Islet precursor cell (in vitro differentiated cells): ENCODE results near the gene TMBIM6.
"Not testable (repeated sequence)": the region's sequence is repeated elsewhere in the genome, so short reads cannot be mapped to it uniquely, and the experiment has no call there.

Experiments used
- DNase-seq: peaks from one replicate; pipeline ENCODE4 v3.0.0-alpha.2; 2018

TMBIM6 gene

DNA sequence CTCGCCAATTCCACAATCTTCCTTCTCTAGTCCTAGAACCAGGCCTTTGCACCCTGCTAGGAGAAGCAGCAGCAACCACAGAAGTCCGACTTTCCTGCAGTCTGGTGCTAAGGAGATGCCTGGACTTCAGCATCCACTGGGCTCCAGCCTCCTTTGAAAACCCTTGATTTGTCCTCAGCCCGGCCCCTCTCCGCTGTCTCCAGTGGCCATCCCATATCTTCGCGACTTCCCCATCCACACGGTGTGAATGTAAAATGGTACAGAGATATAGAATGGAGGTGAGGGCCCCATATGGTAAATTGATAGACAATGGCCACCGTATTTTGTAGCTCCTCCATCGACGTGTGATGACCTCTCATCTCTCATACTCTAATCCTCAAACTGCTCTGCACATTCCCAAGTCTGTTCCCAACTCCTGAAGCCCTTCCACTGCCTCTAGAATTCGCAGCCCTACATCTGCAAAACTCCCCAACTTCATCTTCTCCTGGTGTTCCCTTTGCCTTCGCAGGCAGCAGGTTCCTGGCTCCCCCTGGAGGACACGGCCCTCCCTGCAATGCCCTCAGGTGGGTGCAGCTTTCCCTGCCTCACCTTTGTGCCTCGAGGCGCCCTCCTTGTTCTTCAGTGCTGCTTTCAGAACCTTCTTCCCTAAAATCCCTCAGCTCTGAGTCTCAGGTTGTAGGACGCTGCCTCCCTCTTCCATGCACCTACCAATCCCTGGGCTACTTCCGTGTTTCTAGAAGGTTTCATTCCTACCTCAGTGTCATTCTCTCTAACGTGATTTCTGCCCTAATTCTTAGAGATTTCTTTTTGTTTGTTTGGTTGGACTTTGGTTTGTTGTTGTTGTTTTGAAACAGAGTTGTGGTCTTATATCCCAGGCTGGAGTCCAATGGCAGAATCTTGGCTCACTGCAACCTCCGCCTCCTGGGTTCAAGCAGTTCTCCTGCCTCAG is 36.7 kb downstream of the TMBIM6 start:
- peak; percentile 89 for DNase-seq

DNA sequence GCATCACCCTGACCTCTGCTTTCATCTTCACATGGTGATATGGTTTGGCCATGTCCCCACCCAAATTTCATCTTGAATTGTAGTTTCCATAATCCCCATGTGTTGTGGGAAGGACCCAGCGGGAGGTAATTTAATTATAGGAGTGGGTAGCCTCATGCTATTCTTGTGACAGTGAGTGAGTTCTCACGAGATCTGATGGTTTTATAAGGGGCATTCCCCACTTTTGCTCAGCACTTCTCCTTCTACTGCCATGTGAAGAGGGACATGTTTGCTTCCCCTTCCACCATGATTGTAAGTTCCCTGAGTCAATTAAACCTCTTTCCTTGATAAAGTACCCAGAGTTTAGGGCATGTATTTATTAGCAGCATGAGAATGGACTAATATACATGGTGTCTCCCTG is 38.2 kb downstream of the TMBIM6 start:
- DNase-seq, result no peak

DNA sequence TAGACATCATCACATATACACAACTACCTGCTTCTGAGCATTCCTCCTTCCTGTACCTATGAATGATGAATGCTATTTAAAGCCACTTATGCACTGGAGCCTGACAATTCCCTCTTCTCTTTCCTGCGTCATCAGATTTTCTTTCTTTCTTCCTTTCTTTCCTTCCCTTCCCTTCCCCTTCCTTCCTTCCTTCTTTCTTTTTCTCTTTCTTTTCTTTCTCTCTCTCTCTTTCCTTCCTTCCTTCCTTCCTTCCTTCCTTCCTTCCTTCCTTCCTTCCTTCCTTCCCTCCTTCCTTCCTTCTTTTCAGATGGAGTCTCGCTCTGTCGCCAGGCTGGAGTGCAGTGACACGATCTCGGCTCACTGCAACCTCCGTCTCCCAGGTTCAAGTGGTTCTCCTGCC is 39.6 kb downstream of the TMBIM6 start:
- DNase-seq, result not testable (repeated sequence)

DNA sequence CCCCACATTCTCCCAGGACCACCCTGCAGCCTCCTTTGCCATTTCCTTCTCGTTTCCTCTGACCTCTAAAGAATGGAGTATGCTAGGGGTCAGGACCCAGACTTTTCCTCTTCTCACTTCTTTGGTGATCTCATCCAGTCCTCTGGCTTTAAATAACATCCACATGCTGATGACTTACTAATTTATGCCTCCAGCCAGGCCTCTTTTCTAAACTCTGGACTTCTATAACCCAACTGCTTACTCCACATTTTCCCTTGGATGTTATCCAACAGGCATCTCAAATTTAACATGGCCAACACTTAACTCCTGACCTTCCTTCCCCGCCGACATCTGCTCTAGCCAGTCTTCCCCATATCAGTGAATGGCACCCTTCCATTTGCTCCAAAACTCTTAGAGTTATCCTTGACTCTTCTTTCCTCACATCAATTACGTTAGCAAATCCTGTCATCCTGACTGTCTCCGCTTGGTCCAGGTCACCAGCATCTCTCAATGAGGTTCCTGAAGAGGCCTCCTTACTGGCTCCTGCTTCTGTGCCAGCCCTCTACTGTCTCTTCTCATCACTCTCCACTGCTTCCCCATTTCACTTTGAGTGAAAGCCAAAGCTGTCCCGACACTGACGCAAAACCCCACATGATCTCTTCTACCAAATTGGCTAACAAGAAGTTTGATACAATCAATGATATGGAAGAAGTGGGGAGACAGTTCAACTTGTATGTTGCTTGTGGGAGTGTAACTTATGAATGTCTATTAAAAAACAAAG is 42.7 kb downstream of the TMBIM6 start:
- DNase-seq, result no peak

DNA sequence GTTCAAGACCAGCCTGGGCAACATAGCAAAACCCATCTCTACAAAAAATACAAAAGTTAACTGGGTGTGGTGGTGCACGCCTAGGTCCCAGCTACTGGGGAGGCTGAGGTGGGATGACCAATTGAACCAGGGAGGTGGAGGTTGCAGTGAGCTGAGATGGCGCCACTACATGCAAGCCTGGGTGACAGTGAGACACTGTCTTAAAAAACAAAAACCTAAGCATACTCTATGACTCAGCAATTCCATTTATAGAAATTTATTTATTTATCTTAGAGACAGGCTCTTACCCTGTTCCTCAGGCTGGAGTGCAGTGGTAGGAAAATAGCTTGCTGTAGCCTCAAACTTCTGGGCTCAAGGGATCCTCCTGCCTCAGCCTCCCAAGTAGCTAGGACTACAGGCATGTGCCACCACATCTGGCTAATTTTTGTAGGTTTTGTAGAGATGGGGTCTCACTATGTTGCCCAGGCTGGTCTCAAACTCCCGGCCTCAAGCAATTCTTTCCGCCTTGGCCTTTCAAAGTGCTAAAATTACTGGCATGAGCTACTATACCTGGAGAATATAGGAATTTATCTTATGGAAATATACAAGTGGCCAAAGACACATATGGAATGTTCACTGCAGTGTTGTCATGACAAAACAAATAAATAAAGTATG is 43.5 kb downstream of the TMBIM6 start:
- no peak for DNase-seq

DNA sequence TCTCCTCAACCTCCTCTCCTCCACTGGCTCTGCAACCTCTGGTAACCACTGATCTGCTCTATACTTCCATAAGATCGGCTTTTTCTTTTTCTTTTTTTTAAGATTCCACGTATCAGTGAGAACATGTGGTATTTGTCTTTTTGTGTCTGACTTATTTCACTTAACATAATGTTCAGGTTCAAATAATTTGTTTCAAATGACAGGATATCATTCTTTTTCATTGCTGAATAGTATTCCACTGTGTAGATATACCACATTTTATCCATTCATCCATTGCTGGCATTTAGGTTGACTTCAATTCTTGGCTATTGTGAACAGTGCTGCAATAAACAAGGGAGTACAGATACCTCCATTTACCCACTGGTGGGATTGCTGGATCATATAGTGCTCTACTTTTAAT is 46.3 kb downstream of the TMBIM6 start:
- no peak for DNase-seq

DNA sequence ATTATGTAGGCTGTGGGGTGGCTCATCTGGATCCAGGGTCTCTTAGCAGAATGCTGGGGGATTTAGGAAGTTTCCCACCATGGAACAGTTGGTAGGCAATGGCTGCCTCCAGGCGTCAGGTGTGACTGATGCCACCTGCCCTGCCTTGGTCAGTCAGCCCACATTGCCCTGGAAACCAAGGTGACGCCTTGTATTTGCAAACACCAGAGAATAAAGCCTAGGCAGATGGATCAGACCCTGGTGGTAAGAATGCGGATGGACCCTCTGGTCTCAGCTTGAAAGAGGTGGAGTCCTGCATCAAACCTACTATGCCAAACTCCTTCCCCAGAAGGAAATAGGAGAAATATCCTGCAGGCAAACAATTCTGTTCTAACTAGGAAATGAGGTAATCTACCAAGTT is 48.6 kb downstream of the TMBIM6 start:
- no peak for DNase-seq

DNA sequence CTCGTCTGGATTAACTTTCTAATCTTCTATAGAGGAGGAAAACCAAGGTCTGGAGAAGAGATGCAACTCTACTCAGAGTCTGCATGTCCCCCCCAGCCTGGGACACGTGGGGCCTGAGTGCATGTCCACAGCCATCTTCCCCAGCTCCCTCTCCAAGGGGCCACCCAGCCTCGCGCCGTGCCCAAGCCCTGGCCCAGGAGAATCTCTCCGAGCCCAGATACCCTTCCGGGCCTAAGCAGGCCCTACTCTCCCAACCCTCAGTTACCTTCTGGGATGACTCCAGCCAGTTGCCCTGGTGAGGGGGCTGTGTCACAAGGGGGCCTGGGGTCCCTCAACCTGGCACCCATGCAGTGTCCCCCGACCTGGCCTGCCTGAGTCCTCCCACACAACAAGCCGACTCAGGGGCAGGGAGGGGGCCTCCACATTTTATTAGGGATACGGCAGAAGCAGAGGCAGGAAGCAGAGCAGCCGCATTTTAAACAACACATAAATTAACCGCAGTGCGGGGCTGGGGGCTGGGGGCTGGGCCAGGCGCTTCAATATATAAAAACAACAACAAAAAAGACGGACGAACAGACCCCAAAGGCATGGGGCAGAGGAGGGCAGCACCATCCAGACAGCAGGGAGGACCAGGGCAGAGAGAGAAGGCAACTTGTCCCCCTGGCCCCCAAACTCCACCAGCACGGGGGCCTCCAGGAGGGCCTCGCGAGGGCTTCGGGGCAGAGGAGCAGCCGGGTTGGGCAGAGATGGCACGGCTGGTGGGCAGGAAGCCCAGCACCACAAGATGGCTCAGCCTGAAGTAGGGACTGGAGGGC is 49.6 kb downstream of the TMBIM6 start:
- DNase-seq, result no peak

DNA sequence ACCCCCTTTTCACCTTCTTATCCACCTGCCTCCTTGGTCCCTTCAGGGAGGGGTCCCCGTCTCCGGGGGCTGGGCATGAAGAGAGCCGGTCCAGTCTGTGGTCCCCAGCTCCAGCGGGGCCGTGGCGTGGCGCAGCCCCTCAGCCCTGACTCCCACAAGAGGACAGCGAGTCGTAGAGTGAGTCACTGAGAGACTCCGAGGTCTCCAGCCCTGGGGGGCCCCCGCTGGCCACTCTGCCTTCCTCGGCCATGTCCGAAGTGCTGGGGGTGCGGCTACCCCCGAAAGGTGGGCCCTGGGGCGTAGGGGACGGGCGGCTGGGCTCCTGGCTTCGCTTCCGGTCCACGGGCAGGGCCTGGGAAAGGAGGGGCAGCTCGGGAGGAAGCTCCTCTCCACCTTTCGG is 50.3 kb downstream of the TMBIM6 start:
- peak; percentile 61 for DNase-seq

DNA sequence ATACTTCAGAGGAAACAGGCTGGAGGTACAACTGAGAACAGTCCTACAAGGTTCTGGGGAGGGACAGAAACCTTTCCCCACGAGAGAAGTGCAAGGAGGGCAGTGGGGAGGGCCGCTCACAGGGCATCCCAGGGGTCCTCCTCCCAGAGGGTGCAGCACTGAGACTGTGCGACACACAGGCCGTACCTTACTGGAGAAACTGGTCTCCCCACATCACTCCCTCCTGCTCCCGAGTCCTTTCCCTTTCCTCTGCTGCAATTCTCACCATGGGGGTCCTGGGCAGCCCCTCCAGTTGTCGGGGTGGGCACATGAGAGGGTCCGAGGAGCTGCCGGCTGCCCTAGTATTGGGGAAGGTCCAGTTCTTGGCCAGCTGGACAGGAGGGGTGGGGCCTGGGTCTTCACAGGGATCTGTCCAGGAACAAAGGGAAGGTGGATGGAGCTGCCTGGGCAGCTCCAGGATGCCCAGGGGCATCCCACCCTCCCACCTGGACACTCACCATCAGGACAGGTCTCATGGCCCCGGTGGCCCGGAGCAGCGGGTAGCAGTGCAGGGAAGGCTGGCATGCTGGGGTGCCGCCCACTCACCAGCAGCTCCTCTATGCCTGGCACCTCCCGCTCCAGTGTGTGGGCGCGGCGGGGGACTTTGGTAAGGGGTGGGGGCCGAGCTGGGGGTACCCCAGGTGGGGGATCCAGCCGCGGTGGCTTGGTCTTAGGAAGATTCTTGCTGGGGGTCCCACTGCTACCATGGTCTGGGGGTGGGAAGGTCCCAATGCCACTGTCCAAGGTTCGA is 51.0 kb downstream of the TMBIM6 start:
- peak; percentile 52 for DNase-seq

DNA sequence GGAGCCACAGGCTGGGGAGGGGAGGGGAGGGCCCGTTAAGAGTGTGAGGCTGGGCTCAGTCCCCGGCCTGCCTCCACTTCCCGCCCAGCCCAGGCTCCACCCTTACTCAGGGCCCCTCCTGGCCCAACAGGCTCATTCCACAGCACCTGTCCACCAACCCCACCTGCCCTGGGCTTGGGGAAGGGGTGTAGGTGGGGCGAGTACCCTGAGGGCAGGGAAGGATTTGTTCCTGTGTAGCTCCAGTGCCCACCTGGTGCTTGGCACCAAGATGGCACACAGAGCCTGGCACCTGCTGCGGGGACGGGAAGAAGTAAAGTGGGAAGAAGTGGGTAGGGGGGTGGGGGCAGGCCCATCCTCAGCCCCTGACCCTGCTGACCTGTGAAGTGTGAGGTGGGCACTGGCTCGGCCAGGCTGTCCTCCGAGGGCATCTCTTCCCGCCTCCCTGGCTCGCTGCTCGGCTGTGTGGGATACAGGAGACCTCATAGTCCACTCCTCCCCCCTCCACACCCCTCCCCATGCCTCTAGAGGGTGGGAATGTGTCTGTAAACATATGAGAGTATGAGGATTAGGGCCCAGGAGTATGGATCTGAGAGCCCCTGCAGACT is 51.7 kb downstream of the TMBIM6 start:
- no peak for DNase-seq

DNA sequence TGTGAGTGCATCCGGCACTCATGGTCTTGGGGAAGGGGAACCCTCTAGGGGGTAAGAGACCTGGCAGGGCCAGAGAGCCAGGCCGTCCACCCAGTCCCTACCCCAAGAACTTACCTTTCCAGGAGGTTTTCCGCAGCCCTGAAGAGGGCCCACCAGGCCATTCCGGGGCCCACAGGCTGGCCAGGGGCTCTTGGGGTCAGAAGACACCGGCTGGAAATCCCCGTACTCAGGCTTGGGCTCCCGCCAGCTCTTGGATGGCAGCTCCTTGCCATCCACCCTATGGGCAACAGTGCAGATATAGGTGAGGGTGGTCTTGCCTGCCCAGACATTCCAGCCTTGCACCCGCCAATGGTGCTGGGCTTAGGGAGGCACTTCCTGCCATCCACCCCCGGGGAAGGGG is 52.3 kb downstream of the TMBIM6 start:
- peak; percentile 53 for DNase-seq

DNA sequence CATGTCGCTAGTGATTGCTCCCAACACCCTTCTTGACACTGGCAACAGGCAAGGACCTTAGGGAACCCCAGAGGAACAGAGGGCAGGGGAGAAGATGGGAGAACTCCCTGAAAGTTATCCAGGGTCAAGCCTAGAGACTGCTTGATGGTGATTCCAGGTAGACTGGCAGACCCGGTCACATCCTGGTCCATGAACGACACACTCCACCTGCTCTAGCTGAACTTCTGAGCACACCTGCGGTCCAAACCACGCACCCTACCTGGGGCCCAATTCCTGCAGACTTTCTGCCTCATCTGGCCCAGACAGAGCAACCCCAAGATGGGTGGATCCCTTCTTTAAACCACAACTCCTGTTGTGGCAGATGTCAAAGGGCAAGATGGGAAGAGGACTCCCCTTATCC is 52.7 kb downstream of the TMBIM6 start:
- peak; percentile 52 for DNase-seq

DNA sequence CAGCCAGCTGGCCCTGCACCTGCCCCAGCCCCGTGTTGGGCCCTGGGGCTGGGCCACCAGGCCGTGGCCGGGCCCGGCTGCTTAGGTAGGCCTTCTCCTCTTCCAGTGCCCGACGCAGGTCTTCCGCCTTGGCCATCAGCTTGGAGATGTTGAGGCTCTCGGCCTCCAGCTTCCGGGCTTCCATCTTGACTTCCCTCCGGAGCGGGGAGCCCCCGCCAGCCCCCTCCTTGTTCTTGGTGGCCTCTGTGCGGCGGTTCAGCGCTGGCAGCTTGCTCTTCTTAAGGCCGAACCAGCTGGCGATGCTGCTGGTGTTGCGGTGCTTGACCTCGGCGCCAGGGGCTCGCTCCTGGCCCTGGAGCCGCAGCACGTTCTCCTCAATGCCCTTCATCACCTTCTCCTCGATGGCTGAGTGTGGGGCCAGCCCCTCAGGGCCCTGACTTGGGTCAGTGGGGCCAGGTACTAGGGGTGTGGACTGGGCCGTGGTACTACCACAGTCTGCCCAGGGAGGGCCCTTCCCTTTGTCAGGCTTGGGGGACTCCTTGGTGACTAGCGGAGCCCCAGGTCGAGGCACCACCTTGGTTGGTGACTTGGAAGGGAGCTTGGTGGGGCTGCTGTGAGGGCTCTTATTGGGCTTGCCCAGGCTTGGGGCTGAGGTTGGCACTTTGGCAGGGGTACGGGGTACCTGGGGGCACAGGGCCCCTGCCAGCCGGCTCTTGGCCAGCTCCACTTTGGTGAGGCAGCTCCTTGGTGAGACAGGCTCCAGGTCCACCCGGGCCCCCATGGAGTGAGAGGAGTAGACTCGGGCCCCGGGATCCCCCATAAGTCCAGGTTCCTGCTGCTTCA is 53.7 kb downstream of the TMBIM6 start:
- no peak for DNase-seq

DNA sequence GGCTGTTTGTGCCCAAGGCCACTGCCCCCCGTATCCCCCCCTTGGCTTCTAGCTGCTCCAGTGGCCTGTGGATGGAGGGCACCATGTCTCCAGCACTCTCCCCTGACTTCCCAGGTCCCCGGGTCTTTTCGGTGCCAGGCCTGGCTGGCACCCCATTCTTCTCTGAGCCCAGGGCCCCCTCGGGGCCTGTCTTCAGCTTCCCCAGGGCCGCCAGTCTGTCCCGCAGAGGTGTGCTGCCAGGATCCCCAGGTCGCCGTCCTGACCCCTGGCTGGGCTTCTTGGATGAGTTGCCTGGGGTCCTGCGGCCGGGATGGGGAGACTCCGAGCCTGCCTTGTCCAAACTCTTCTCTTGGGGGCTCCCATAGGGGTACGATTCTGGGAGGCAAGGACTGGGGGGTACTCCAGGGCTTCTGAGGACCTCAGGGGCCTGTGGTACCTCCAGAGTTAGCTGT is 54.3 kb downstream of the TMBIM6 start:
- no peak for DNase-seq

DNA sequence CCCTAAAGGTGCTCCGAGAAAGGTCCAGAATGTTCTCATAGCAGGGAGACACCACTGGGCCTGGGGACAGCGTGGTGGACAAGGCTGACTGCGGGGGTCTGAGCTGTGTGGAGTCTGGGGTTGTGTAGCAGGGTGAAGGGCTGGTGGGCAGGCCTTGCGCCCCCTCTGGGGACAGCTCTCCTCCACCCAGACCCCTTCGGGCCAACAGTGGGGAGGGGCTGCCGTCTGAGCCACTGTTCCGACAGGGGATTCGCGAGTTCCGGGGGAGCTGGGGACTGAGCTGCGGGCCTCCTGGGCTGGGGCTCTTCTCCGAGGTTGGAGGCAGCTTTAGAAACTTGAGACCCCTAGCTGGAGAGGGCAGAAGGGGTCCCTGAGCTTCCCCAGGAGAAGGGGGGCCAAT is 54.8 kb downstream of the TMBIM6 start:
- DNase-seq, result no peak

DNA sequence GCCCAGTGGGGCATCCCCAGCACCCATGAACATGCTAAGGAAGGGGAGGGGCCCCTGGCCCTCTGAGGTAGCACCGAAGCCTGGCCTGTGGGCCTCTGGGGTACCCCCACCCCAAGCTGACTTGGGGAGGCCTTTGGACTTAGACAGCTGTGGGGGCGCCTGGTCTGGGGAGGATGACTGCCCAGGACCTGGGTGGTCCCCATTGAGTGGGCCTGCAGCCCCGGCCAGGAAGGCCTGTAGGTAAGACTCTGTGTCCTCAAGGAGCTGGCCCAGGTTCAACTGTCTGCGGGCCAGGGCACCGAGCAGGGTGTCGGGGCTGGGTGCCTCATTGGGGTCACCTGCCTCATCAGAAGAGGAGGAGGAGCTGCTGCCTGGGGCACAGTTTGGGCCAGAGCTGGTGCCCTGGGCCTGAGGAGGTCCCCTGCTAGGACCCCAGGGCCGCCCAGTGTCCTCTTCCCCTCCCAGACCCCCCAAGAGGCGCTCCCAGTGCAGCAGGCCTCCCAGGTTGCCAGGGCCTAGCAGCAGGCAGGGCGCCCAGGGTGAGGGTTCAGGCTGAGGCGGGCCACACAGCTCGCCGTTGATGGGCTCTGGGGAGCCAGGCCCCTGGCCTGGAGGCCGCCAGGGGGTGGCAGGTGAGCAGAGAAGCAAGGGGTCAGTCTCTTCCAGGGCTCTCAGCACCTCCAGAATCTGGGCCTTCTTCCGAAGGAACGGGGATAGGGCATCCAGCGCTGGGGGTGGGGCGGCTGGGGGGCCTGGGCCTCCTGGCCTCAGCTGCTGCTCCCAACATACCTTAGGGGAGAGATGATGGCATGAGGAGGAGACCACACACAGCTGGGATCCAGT is 55.5 kb downstream of the TMBIM6 start:
- DNase-seq, result peak; percentile 54

DNA sequence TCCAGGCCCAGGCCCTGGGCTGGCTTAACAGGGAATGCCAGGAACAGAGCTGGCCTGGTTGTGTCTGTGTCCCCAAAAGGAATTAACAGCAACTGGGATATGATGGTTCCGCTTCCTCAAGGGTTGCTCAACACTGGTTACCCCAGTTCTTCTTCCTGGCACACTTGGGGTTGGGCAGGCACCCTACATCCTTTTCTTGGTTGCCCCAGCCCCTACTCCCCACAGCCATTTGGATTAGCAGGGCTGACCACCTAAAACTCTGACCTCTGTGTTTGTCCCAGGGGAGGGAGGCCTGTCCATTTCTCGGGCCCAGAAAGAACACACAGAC is 56.1 kb downstream of the TMBIM6 start:
- no peak for DNase-seq

DNA sequence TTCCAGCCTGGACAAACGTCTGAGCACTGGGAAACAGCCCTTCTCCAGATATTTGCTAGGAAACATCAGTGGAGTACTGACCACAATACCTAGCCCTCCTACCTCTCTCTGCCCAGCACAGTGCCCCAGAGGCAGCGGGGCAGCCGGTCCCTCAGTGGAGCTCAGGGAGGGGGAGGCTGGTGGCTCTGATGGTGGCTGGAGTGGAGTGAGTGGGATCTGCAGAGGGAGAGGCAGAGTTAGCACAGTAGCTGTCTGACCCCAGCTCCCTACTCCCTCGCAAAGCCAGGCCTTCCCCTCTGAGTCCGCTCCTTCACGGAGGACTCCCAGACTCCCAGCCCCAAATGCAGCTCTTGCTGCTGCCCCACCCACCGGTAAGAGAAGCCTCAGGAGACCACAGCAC is 56.9 kb downstream of the TMBIM6 start:
- peak; percentile 52 for DNase-seq

DNA sequence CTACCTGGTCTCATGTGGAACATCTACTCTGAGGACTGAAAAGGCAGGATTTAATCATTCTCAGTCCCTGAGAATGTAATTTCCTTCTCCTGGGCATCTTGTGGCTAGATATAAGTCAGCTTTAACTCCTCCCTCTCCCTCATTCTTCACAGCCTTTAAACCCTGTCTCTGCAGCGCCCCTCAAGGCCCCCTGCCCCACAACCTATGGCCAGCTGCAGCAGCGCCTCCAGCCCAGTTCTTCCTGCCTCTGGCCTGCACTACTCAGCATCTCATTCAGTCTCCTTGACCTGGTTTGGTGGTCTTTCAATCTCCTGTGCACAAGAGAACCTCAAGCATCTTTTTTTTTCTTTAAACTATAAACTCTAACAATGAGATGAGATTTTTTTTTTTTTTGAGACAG is 57.6 kb downstream of the TMBIM6 start:
- no peak for DNase-seq
